ENCODE data around the gene RANBP17. TPM values are rescaled to one million over a fixed set of nuclear protein-coding genes. Genes with fewer than 3 reads are reported as not detected.
"Not testable (repeated sequence)": the region's sequence is repeated elsewhere in the genome, so short reads cannot be mapped to it uniquely, and the experiment has no call there.

RANBP17 gene
- total and polyA plus RNA-seq, 7 experiments from 2014 or later, result 3.0 TPM; not detected in 6

DNA sequence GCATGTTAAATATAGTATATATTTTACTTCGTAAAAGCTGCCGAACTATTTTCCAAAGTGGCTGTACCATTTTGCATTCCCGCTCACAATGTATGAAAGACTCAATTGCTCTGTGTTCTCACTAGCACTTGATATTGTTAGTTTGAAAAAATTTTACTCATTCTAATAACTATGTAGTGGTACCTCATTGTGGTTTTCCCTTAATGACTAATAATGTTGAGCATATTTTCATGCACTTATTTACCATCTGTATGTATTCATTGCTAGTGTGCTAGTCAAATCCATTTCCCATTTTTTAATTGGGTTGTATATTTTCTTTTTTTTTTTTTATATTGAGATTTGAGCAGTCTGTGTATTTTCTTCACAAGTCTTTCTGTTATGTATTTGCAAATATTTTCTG, 58.4 kb downstream of the RANBP17 start:
- peaks cover 0 to 5% (median 0%) of the 10 kb centered on the region in 11 donors for H3K9me3 Mint-ChIP-seq
- ChIA-PET POLR2A (no interaction called here), CTCF (no interaction called here)
- intact Hi-C loops (cut with micrococcal nuclease), result no loop called here
- no peak overlapping the region for H3K4me3 Mint-ChIP-seq
- ATAC-seq (no peak), DNase-seq (no peak)
- no peaks in the 10 kb centered on the region for H3K27me3 Mint-ChIP-seq
- Histone ChIP-seq H3K4me1 (ENCODE audit: control insufficient read depth in 2 of 2, insufficient read depth in 2 of 2, low read length in 2 of 2) (no peaks in the 10 kb centered on the region), H3K27ac (ENCODE audit: low read depth, low read length) (no peak overlapping the region), H3K27me3 (ENCODE audit: control insufficient read depth in 2 of 2, insufficient read depth in 2 of 2, low read length in 2 of 2) (no peaks in the 10 kb centered on the region), H3K4me3 (ENCODE audit: low read length) (no peak overlapping the region), H3K36me3 (ENCODE audit: control insufficient read depth in 2 of 3, insufficient read depth in 3 of 3, low read length in 3 of 3) (no peaks in the 10 kb centered on the region), H3K9me3 (ENCODE audit: control insufficient read depth in 2 of 3, low read length in 3 of 3) (no peaks in the 10 kb centered on the region)
- H3K27ac Mint-ChIP-seq, result no peak overlapping the region
- peaks cover 0 to 3% (median 0%) of the 10 kb centered on the region in 7 donors for H3K4me1 Mint-ChIP-seq
- H3K36me3 Mint-ChIP-seq, result no peaks in the 10 kb centered on the region

DNA sequence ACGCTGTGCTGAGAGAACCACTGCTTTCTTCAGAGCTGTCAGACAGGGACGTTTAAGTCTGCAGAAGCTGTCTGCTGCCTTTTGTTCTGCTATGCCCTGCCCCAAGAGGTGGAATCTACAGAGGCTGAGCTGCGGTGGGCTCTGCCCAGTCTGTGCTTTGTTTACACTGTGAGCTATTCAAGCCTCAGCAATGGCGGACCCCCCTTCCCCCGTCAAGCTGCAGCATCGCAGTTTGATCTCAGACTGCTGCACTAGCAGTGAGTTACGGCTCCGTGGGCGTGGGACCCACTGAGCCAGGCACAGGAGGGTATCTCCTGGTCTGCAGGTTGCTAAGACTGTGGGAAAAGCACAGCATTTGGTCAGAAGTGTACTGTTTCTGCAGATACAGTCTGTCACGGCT, 60.5 kb downstream of the RANBP17 start:
- CTCF ChIA-PET; H3K27ac ChIP-seq (ENCODE audit: low read depth, low read length); H3K9me3 ChIP-seq (ENCODE audit: control insufficient read depth in 2 of 3, low read length in 3 of 3); H3K4me1 Mint-ChIP-seq; H3K27ac Mint-ChIP-seq; H3K4me3 ChIP-seq (ENCODE audit: low read length); H3K27me3 ChIP-seq (ENCODE audit: control insufficient read depth in 2 of 2, insufficient read depth in 2 of 2, low read length in 2 of 2); intact Hi-C loops (cut with micrococcal nuclease); H3K36me3 ChIP-seq (ENCODE audit: control insufficient read depth in 2 of 3, insufficient read depth in 3 of 3, low read length in 3 of 3); POLR2A ChIA-PET; H3K4me3 Mint-ChIP-seq; DNase-seq; H3K4me1 ChIP-seq (ENCODE audit: control insufficient read depth in 2 of 2, insufficient read depth in 2 of 2, low read length in 2 of 2); ATAC-seq; H3K36me3 Mint-ChIP-seq; H3K27me3 Mint-ChIP-seq; H3K9me3 Mint-ChIP-seq: not testable (repeated sequence)

DNA sequence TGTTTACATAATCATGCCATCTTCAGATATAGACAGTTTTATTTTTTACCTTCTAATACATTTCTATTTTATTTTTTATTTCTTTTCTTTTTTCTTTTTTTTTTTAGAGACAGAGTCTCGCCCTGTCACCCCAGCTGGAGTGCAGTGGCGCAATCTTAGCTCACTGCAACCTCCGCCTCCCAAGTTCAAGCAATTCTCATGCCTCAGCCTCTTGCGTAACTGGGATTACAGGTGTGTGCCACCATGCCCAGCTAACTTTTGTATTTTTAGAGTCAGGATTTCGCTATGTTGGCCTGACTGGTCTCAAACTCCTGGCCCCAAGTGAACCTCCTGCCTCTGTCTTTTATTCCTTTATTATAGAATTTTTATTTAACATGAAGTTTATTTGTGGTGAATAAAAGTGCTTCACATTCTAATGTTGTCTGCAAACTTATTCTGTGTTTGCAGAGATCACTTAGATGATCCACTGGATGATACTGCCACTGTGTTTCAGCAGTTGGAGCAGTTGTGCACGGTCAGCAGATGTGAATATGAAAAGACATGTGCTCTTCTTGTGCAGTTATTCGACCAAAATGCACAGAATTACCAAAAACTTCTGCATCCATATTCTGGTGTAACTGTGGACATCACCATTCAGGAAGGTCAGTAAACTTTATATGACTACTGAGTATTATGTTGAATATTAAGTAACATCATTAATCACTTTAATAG, 62.2 kb downstream of the RANBP17 start:
- Mint-ChIP-seq H3K4me1 (peaks cover 0 to 3% (median 0%) of the 10 kb centered on the region in 7 donors), H3K27ac (no peak overlapping the region), H3K27me3 (peaks cover 0 to 4% (median 0%) of the 10 kb centered on the region in 5 donors), H3K9me3 (peaks cover 0 to 5% (median 0%) of the 10 kb centered on the region in 11 donors), H3K4me3 (no peak overlapping the region), H3K36me3 (no peaks in the 10 kb centered on the region)
- intact Hi-C loops (cut with micrococcal nuclease), result no loop called here
- Histone ChIP-seq H3K9me3 (ENCODE audit: control insufficient read depth in 2 of 3, low read length in 3 of 3) (no peaks in the 10 kb centered on the region), H3K27ac (ENCODE audit: low read depth, low read length) (no peak overlapping the region), H3K27me3 (ENCODE audit: control insufficient read depth in 2 of 2, insufficient read depth in 2 of 2, low read length in 2 of 2) (no peaks in the 10 kb centered on the region), H3K4me1 (ENCODE audit: control insufficient read depth in 2 of 2, insufficient read depth in 2 of 2, low read length in 2 of 2) (no peaks in the 10 kb centered on the region), H3K36me3 (ENCODE audit: control insufficient read depth in 2 of 3, insufficient read depth in 3 of 3, low read length in 3 of 3) (no peaks in the 10 kb centered on the region), H3K4me3 (ENCODE audit: low read length) (no peak overlapping the region)
- ChIA-PET POLR2A (no interaction called here), CTCF (no interaction called here)
- no peak for DNase-seq
- ATAC-seq, result no peak

DNA sequence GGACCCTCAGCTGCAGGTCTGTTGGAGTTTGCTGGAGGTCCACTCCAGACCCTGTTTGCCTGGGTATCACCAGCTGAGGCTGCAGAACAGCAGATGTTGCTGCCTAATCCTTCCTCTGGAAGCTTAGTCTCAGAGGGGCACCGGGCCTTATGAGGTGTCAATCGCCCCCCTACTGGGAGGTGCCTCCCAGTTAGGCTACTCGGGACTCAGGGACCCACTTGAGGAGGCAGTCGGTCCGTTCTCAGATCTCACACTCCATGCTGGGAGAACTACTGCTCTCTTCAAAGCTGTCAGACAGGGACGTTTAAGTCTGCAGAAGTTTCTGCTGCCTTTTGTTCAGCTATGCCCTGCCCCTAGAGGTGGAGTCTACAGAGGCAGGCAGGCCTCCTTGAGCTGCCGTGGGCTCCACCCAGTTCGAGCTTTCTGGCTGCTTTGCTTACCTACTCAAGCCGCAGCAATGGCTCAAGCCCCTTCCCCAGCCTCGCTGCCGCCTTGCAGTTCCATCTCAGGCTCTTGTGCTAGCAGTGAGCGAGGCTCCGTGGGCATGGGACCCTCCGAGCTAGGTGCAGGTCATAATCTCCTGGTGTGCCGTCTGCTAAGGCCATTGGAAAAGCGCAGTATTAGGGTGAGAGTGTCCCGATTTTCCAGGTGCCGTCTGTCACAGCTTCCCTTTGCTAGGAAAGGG, 73.9 kb downstream of the RANBP17 start:
- H3K9me3 ChIP-seq (ENCODE audit: control insufficient read depth in 2 of 3, low read length in 3 of 3); H3K27ac ChIP-seq (ENCODE audit: low read depth, low read length); intact Hi-C loops (cut with micrococcal nuclease); H3K4me3 ChIP-seq (ENCODE audit: low read length); POLR2A ChIA-PET; ATAC-seq; H3K4me1 ChIP-seq (ENCODE audit: control insufficient read depth in 2 of 2, insufficient read depth in 2 of 2, low read length in 2 of 2); CTCF ChIA-PET; H3K27ac Mint-ChIP-seq; H3K4me1 Mint-ChIP-seq; DNase-seq; H3K4me3 Mint-ChIP-seq; H3K36me3 Mint-ChIP-seq; H3K36me3 ChIP-seq (ENCODE audit: control insufficient read depth in 2 of 3, insufficient read depth in 3 of 3, low read length in 3 of 3); H3K27me3 ChIP-seq (ENCODE audit: control insufficient read depth in 2 of 2, insufficient read depth in 2 of 2, low read length in 2 of 2): not testable (repeated sequence)
- Mint-ChIP-seq H3K9me3 (peaks cover 0 to 12% (median 5%) of the 10 kb centered on the region in 11 donors), H3K27me3 (peaks cover 0 to 14% (median 5%) of the 10 kb centered on the region in 5 donors)

DNA sequence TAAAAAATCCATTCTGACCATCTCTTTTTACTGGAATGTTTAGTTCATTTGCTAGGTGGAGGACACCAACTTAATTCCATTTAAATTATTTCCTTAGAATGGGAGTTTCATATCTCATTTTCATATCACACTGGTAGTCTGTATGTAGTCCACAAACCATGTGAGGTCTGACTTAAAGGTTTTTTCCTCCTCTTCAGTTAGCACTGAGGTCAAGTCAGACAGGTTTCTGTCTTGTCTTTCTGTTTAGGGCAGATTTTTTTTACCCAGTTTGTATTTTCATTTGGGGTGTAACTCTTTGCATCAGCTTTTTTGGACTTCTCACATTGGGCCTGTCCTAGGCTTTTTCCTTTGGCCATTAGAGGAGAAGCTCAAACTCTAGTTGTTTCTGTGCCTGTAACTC, 75.3 kb downstream of the RANBP17 start:
- no peaks in the 10 kb centered on the region for H3K27me3 ChIP-seq (ENCODE audit: control insufficient read depth in 2 of 2, insufficient read depth in 2 of 2, low read length in 2 of 2)
- Mint-ChIP-seq H3K4me3 (no peak overlapping the region), H3K27me3 (peaks cover 0 to 14% (median 5%) of the 10 kb centered on the region in 5 donors), H3K36me3 (peaks cover 0 to 3% (median 0%) of the 10 kb centered on the region in 5 donors), H3K27ac (no peak overlapping the region), H3K4me1 (no peaks in the 10 kb centered on the region), H3K9me3 (peaks cover 0 to 12% (median 5%) of the 10 kb centered on the region in 11 donors)
- H3K27ac ChIP-seq (ENCODE audit: low read depth, low read length), result no peak overlapping the region
- no peak for DNase-seq
- POLR2A ChIA-PET, result no interaction called here
- intact Hi-C loops (cut with micrococcal nuclease), result no loop called here
- CTCF ChIA-PET, result no interaction called here
- no peaks in the 10 kb centered on the region for H3K9me3 ChIP-seq (ENCODE audit: control insufficient read depth in 2 of 3, low read length in 3 of 3)
- H3K4me1 ChIP-seq (ENCODE audit: control insufficient read depth in 2 of 2, insufficient read depth in 2 of 2, low read length in 2 of 2), result no peaks in the 10 kb centered on the region
- H3K4me3 ChIP-seq (ENCODE audit: low read length), result no peak overlapping the region
- no peak for ATAC-seq
- no peaks in the 10 kb centered on the region for H3K36me3 ChIP-seq (ENCODE audit: control insufficient read depth in 2 of 3, insufficient read depth in 3 of 3, low read length in 3 of 3)

DNA sequence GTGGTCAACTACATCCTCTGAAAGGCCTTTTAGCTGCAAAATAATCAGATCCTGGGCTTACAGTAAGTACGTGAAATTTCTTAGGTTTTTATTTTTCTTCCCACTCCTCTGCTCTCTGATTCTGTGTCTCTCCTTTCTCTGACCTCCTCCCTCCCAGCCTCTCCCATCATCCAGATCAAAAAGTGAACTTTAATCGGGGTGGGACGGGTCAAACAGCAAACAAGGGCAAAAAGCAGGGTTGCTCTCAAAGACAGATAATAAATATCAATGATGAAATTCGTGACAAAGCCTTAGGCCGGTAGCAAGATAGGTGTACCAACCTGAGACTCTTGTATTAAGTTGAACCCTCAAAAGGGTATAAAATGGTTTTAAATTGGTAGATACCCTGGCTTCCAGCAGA, 76.1 kb downstream of the RANBP17 start:
- Histone ChIP-seq H3K27ac (ENCODE audit: low read depth, low read length) (no peak overlapping the region), H3K4me1 (ENCODE audit: control insufficient read depth in 2 of 2, insufficient read depth in 2 of 2, low read length in 2 of 2) (no peaks in the 10 kb centered on the region), H3K9me3 (ENCODE audit: control insufficient read depth in 2 of 3, low read length in 3 of 3) (no peaks in the 10 kb centered on the region), H3K4me3 (ENCODE audit: low read length) (no peak overlapping the region), H3K27me3 (ENCODE audit: control insufficient read depth in 2 of 2, insufficient read depth in 2 of 2, low read length in 2 of 2) (no peaks in the 10 kb centered on the region), H3K36me3 (ENCODE audit: control insufficient read depth in 2 of 3, insufficient read depth in 3 of 3, low read length in 3 of 3) (no peaks in the 10 kb centered on the region)
- H3K27ac Mint-ChIP-seq, result no peak overlapping the region
- intact Hi-C loops (cut with micrococcal nuclease), result no loop called here
- H3K4me3 Mint-ChIP-seq, result no peak overlapping the region
- ChIA-PET POLR2A (no interaction called here), CTCF (no interaction called here)
- H3K27me3 Mint-ChIP-seq, result peaks cover 0 to 14% (median 5%) of the 10 kb centered on the region in 5 donors
- H3K36me3 Mint-ChIP-seq, result peaks cover 0 to 3% (median 0%) of the 10 kb centered on the region in 5 donors
- DNase-seq, result no peak
- ATAC-seq, result no peak
- peaks cover 0 to 12% (median 3%) of the 10 kb centered on the region in 11 donors for H3K9me3 Mint-ChIP-seq
- no peaks in the 10 kb centered on the region for H3K4me1 Mint-ChIP-seq

DNA sequence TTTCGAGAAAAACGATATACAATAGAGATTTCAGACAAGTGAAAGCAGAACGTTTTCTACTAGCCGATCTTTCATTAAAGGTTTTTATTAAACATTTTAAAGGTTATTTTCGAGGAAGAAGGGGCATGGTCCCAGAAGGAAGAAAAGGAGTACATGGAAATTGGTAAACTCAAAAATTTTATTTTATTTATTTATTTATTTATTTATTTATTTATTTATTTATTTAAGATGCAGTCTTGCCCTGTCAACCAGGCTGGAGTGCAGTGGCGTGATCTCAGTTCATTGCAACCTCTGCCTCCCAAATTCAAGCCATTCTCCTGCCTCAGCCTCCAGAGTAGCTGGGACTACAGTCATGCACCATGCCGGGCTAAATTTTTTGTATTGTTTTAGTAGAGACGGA, 77.4 kb downstream of the RANBP17 start:
- CTCF ChIA-PET, result no interaction called here
- H3K27ac ChIP-seq (ENCODE audit: low read depth, low read length), result no peak overlapping the region
- H3K36me3 ChIP-seq (ENCODE audit: control insufficient read depth in 2 of 3, insufficient read depth in 3 of 3, low read length in 3 of 3), result no peaks in the 10 kb centered on the region
- Mint-ChIP-seq H3K36me3 (peaks cover 0 to 3% (median 0%) of the 10 kb centered on the region in 5 donors), H3K4me3 (no peak overlapping the region), H3K9me3 (peaks cover 0 to 12% (median 0%) of the 10 kb centered on the region in 11 donors), H3K27ac (no peak overlapping the region), H3K27me3 (peaks cover 0 to 14% (median 5%) of the 10 kb centered on the region in 5 donors), H3K4me1 (no peaks in the 10 kb centered on the region)
- H3K4me1 ChIP-seq (ENCODE audit: control insufficient read depth in 2 of 2, insufficient read depth in 2 of 2, low read length in 2 of 2), result no peaks in the 10 kb centered on the region
- DNase-seq (no peak), ATAC-seq (no peak)
- intact Hi-C loops (cut with micrococcal nuclease), result no loop called here
- no peaks in the 10 kb centered on the region for H3K9me3 ChIP-seq (ENCODE audit: control insufficient read depth in 2 of 3, low read length in 3 of 3)
- H3K27me3 ChIP-seq (ENCODE audit: control insufficient read depth in 2 of 2, insufficient read depth in 2 of 2, low read length in 2 of 2), result no peaks in the 10 kb centered on the region
- H3K4me3 ChIP-seq (ENCODE audit: low read length), result no peak overlapping the region
- POLR2A ChIA-PET, result no interaction called here

Measured in naive thymus-derived CD4-positive, alpha-beta T cell (primary cell).